GM12878 (cell line): ENCODE data around the gene USP36.

Experiments used
- CBX5 ChIP-seq: sonication (generic); IDR thresholded peaks from 2 replicates; pipeline ENCODE4 v1.6.1; 2016; ENCODE audit warnings: low read depth, moderate library complexity, mild to moderate bottlenecking, inconsistent platforms
- CTCF ChIP-seq, 3 experiments: IDR thresholded peaks in 2 of 3; conservative IDR thresholded peaks in 1 of 3; 2 replicates each; pipeline ENCODE4 v1.5.1; 2011; ENCODE audit warnings: low read depth in 3 of 3, low read length in 3 of 3, mild to moderate bottlenecking in 3 of 3, control low read depth in 2 of 3, moderate library complexity in 2 of 3, inconsistent platforms in 1 of 3, mixed read lengths in 1 of 3; ENCODE audit not compliant: control insufficient read depth in 2 of 3, insufficient read depth in 1 of 3; ENCODE audit errors: extremely low read depth in 1 of 3

DNA sequence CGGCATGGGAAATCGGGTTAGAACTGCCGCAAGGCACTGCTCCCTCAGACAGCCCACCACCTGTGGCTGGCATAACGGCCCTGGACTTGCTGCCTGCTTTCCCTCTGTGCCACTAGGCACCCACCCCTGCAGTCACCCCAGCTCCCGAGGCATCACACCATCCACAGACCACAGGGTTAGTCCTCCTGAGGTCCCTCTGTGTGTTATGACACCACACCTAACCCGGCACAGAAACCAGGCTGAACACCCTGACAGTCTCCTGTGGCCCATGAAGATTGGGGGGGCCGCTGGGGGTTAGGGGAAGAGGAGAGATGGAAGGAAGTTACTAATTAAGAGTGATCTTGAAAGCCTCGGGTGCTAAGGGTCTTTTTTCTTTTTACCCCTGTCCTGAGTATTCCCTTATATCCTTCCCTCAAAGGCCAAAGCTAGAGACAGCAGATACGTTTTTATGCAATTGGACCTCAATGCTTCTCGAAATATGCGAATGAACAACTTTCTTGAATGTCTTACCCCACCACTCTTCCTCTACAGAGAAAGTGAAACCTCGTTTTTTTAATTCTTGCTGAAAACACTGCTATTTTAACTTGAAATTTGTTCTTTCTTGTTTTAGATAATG lies 65.5 kb downstream of the USP36 start:
- no peak for TF ChIP-seq CTCF (IDR thresholded peaks at IDR 0.05 in 2 of 3, conservative IDR thresholded peaks at IDR 0.05 in 1 of 3; ENCODE audit: control insufficient read depth in 2 of 3, extremely low read depth in 1 of 3, insufficient read depth in 1 of 3, low read depth in 3 of 3, low read length in 3 of 3)
- no peak for TF ChIP-seq CBX5
